KMS-11 (cell line): ENCODE data around the gene STAT5B.
A peak's percentile ranks its signal among the peaks of the same experiment; 100 is the strongest.

ENCODE experiments used
- H2AFZ ChIP-seq: fragments of 200-600 bp; sonication (generic); 2 replicates; pipeline ENCODE4 v1.6.1; 2016; ENCODE audit warnings: antibody characterized with exemption, mixed run types, low read depth
- H3K27ac ChIP-seq: fragments of 200-600 bp; sonication (generic); 2 replicates; pipeline ENCODE4 v1.6.1; 2016; ENCODE audit warnings: mild to moderate bottlenecking, mixed run types
- H3K27me3 ChIP-seq: fragments of 200-600 bp; sonication (generic); 2 replicates; pipeline ENCODE4 v1.6.1; 2017; ENCODE audit warnings: mild to moderate bottlenecking, low read depth, mixed run types, moderate library complexity; ENCODE audit not compliant: insufficient read depth
- H3K36me3 ChIP-seq: fragments of 200-600 bp; sonication (generic); 2 replicates; pipeline ENCODE4 v1.6.1; 2017; ENCODE audit warnings: mild to moderate bottlenecking, mixed run types; ENCODE audit not compliant: insufficient read depth
- H3K4me1 ChIP-seq: fragments of 200-600 bp; sonication (generic); 2 replicates; pipeline ENCODE4 v1.6.1; 2016; ENCODE audit warnings: mild to moderate bottlenecking, low read depth, mixed run types; ENCODE audit not compliant: poor library complexity, severe bottlenecking
- H3K4me2 ChIP-seq: fragments of 200-600 bp; sonication (generic); 2 replicates; pipeline ENCODE4 v1.7.0; 2016; ENCODE audit warnings: mild to moderate bottlenecking, mixed run types
- H3K4me3 ChIP-seq: fragments of 200-600 bp; sonication (generic); IDR thresholded peaks from 2 replicates; pipeline ENCODE4 v1.6.1; 2017; ENCODE audit warnings: low read depth, low read length, mixed read lengths; ENCODE audit not compliant: insufficient read depth
- H3K79me2 ChIP-seq: fragments of 200-600 bp; sonication (generic); 2 replicates; pipeline ENCODE4 v1.6.1; 2016; ENCODE audit warnings: low read depth, mixed run types; ENCODE audit not compliant: insufficient read depth
- H3K9ac ChIP-seq: fragments of 200-600 bp; sonication (generic); 2 replicates; pipeline ENCODE4 v1.6.1; 2016; ENCODE audit warnings: mild to moderate bottlenecking, mixed run types
- H4K20me1 ChIP-seq: fragments of 200-600 bp; sonication (generic); 2 replicates; pipeline ENCODE4 v1.6.1; 2016; ENCODE audit warnings: mild to moderate bottlenecking, mixed run types; ENCODE audit not compliant: insufficient read depth
- CTCF ChIP-seq: fragments of 200-600 bp; sonication (generic); conservative IDR thresholded peaks from 2 replicates; pipeline ENCODE4 v1.6.1; 2017; ENCODE audit warnings: low read depth, mild to moderate bottlenecking, antibody characterized with exemption, low read length, moderate library complexity, mixed read lengths

Gene STAT5B

GRCh38 chr17:42275527-42276358 is 448 bp downstream of the STAT5B start:
- no peak overlapping the region for H3K27ac ChIP-seq
- peaks cover 19% of the 10 kb centered on the region for H3K4me1 ChIP-seq
- H3K9ac ChIP-seq, result peak overlapping the region; percentile 49; the same call in 1 of the 2 replicates
- TF ChIP-seq CTCF, result no peak
- no peaks in the 10 kb centered on the region for H4K20me1 ChIP-seq
- H3K36me3 ChIP-seq, result no peaks in the 10 kb centered on the region
- H3K4me3 ChIP-seq, result no peak overlapping the region
- peaks cover 41% of the 10 kb centered on the region; the same call in 1 of the 2 replicates for H3K79me2 ChIP-seq
- peak overlapping the region; percentile 96 for H3K4me2 ChIP-seq
- peak overlapping the region; percentile 88 for H2AFZ ChIP-seq
- no peaks in the 10 kb centered on the region; the same call in 1 of the 2 replicates for H3K27me3 ChIP-seq

- H4K20me1 ChIP-seq, result no peaks in the 10 kb centered on the region
- H2AFZ ChIP-seq, result peak overlapping the region; percentile 88
- H3K4me1 ChIP-seq, result peaks cover 19% of the 10 kb centered on the region
- no peaks in the 10 kb centered on the region for H3K36me3 ChIP-seq
- no peak overlapping the region for H3K4me3 ChIP-seq
- no peak overlapping the region for H3K27ac ChIP-seq
- peak overlapping the region; percentile 49; the same call in 1 of the 2 replicates for H3K9ac ChIP-seq
- no peaks in the 10 kb centered on the region for H3K27me3 ChIP-seq
- no peak for TF ChIP-seq CTCF
- H3K79me2 ChIP-seq, result peaks cover 41% of the 10 kb centered on the region; the same call in 1 of the 2 replicates
- peak overlapping the region; percentile 96 for H3K4me2 ChIP-seq
These were observed 1.2 kb downstream of the STAT5B start for GRCh38 chr17:42274812-42275526.

- Histone ChIP-seq H3K4me2 (no peak overlapping the region), H4K20me1 (no peaks in the 10 kb centered on the region), H3K4me3 (no peak overlapping the region)
These were observed 2.0 kb downstream of the STAT5B start for GRCh38 chr17:42274253-42274542.

More at GRCh38 chr17:42274253-42274542, 2.0 kb downstream of the STAT5B start:
- H3K79me2 ChIP-seq, result peaks cover 41% of the 10 kb centered on the region; the same call in 1 of the 2 replicates
- H2AFZ ChIP-seq, result no peak overlapping the region
- no peak overlapping the region for H3K27ac ChIP-seq
- no peaks in the 10 kb centered on the region for H3K27me3 ChIP-seq
- no peak overlapping the region for H3K9ac ChIP-seq
- H3K36me3 ChIP-seq, result no peaks in the 10 kb centered on the region
- TF ChIP-seq CTCF, result no peak
- H3K4me1 ChIP-seq, result peaks cover 19% of the 10 kb centered on the region
